HEK293 (cell line): Measurements from ENCODE around the gene IGF2R.

ENCODE experiments used
- CTCF ChIA-PET: fragments of 350-600 bp; formaldehyde crosslinking; extraction: SDS; loops from one replicate; lab custom pipeline; 2021; ENCODE audit warnings: antibody characterized with exemption; lab: Yijun Ruan, JAX
- POLR2A ChIA-PET: fragments of 300-600 bp; formaldehyde crosslinking; extraction: SDS; loops from one replicate; lab custom pipeline; 2020; ENCODE audit warnings: antibody characterized with exemption, inconsistent platforms; lab: Yijun Ruan, JAX
- H3K27ac ChIP-seq: fragments of 200-500 bp; sonication (Bioruptor generic); 2 replicates; pipeline ENCODE4 v1.5.1; 2014; ENCODE audit warnings: low read depth, low read length, control low read depth, inconsistent platforms; ENCODE audit errors: extremely low read depth
- H3K36me3 ChIP-seq, 2 experiments: fragments of 200-500 bp in 1 of 2; sonication (Bioruptor generic) in 1 of 2; 1 replicate in 1 of 2; 2 replicates in 1 of 2; pipeline ENCODE4 v1.5.1; 2014 to 2017; ENCODE audit warnings: inconsistent platforms in 2 of 2, low read length in 2 of 2; ENCODE audit not compliant: control insufficient read depth in 2 of 2, insufficient read depth in 1 of 2
- H3K4me1 ChIP-seq: fragments of 200-500 bp; sonication (Bioruptor generic); 2 replicates; pipeline ENCODE4 v1.5.1; 2014; ENCODE audit warnings: mild to moderate bottlenecking, low read length, inconsistent platforms; ENCODE audit not compliant: control insufficient read depth, insufficient read depth
- H3K4me3 ChIP-seq: 2 replicates; pipeline ENCODE4 v1.5.1; 2011; ENCODE audit warnings: low read depth, mild to moderate bottlenecking, control low read depth, low read length, moderate library complexity
- H3K9me3 ChIP-seq: fragments of 200-500 bp; sonication (Bioruptor generic); 2 replicates; pipeline ENCODE4 v1.5.1; 2014; ENCODE audit warnings: low read depth, low read length, inconsistent platforms; ENCODE audit not compliant: control insufficient read depth, insufficient read depth
- GLI4 ChIP-seq: fragments of 450-650 bp; formaldehyde crosslinking; IDR thresholded peaks from 2 replicates; pipeline ENCODE4 v1.5.1; 2016; ENCODE audit warnings: missing biosample characterization, missing genetic modification characterization
- HOXC10 ChIP-seq: sonication (generic); formaldehyde crosslinking; IDR thresholded peaks from 2 replicates; pipeline ENCODE4 v1.8.1; 2023; ENCODE audit warnings: mild to moderate bottlenecking, missing genetic modification reagents
- MYNN ChIP-seq: fragments of 450-650 bp; formaldehyde crosslinking; IDR thresholded peaks from 2 replicates; pipeline ENCODE4 v1.5.1; 2016; ENCODE audit warnings: missing biosample characterization, missing genetic modification characterization, borderline replicate concordance
- PRDM1 ChIP-seq: fragments of 450-650 bp; formaldehyde crosslinking; IDR thresholded peaks from 2 replicates; pipeline ENCODE4; 2016; ENCODE audit warnings: missing biosample characterization, missing genetic modification characterization
- YY2 ChIP-seq: fragments of 450-650 bp; formaldehyde crosslinking; IDR thresholded peaks from 2 replicates; pipeline ENCODE4 v1.5.1; 2016; ENCODE audit warnings: missing biosample characterization, missing genetic modification characterization
- ZEB2 ChIP-seq: fragments of 450-650 bp; formaldehyde crosslinking; IDR thresholded peaks from 2 replicates; pipeline ENCODE4 v1.5.1; 2016; ENCODE audit warnings: missing biosample characterization, missing genetic modification characterization
- ZIC2 ChIP-seq: fragments of 450-650 bp; formaldehyde crosslinking; IDR thresholded peaks from 2 replicates; pipeline ENCODE4 v1.5.1; 2016; ENCODE audit warnings: missing biosample characterization, missing genetic modification characterization
- ZNF202 ChIP-seq: fragments of 450-650 bp; formaldehyde crosslinking; IDR thresholded peaks from 2 replicates; pipeline ENCODE4 v1.5.1; 2016; ENCODE audit warnings: missing biosample characterization, missing genetic modification characterization, borderline replicate concordance
- ZNF266 ChIP-seq: fragments of 450-650 bp; formaldehyde crosslinking; IDR thresholded peaks from 2 replicates; pipeline ENCODE4 v1.5.1; 2016; ENCODE audit warnings: missing biosample characterization, missing genetic modification characterization, low read depth
- ZNF549 ChIP-seq: fragments of 450-650 bp; IDR thresholded peaks from 2 replicates; pipeline ENCODE4 v1.5.1; 2018; ENCODE audit warnings: missing biosample characterization, missing genetic modification characterization, mild to moderate bottlenecking, inconsistent platforms, moderate library complexity
- ZNF76 ChIP-seq: fragments of 450-650 bp; formaldehyde crosslinking; IDR thresholded peaks from 2 replicates; pipeline ENCODE4; 2016; ENCODE audit warnings: low read depth, missing biosample characterization, missing genetic modification characterization, borderline replicate concordance
- ZSCAN4 ChIP-seq: fragments of 450-650 bp; formaldehyde crosslinking; IDR thresholded peaks from 2 replicates; pipeline ENCODE4 v1.5.1; 2017; ENCODE audit warnings: missing biosample characterization, missing genetic modification characterization
- TF ChIP-seq, protein P1 (sequence below): fragments of 450-650 bp; formaldehyde crosslinking; optimal IDR thresholded peaks from 2 replicates; pipeline ENCODE3; 2016; ENCODE audit warnings: missing biosample characterization, mild to moderate bottlenecking, missing genetic modification characterization

Gene IGF2R

DNA sequence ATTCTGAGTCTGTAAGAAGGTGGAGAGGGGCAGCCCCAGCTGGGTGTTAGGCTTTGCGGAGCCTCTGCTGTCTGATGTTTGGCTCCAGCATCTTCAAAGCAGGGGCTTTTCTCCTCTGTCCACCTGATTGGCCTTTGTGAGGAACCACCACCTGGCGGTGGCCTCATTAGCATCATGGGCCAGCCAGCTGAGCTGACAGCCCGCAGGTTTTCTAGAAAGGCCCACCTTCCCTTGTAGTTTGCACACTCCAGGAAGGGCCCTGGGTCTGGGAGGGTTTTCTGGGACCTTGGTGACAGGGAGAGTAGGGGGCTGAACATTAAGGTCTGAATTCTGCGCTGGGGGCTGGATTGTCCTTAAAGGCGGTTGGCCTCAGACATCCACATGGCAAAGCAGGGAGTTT, 11.6 kb downstream of the IGF2R start:
- TF ChIP-seq HOXC10 (CRISPR knock-in tag) (no peak), ZSCAN4 (tag by site-specific recombination) (no peak), ZNF266 (tag by site-specific recombination) (no peak), YY2 (tag by site-specific recombination) (no peak)
- POLR2A ChIA-PET, result no interaction called here
- Histone ChIP-seq H3K27ac (no peak overlapping the region), H3K36me3 (no peaks in the 10 kb centered on the region), H3K4me3 (no peak overlapping the region), H3K4me1 (peaks cover 16% of the 10 kb centered on the region), H3K9me3 (no peaks in the 10 kb centered on the region)
- CTCF ChIA-PET, result no interaction called here

- TF ChIP-seq PRDM1 (tag by site-specific recombination), result peak; percentile 52; the same call in 1 of the 2 replicates
- 0 out of 2 replicates have a peak, but pooled peaks have one; percentile 51 for TF ChIP-seq MYNN (tag by site-specific recombination)
- TF ChIP-seq ZNF76 (tag by site-specific recombination), result no peak
- TF ChIP-seq GLI4 (tag by site-specific recombination), result no peak
- peak; percentile 84 for TF ChIP-seq ZSCAN4 (tag by site-specific recombination)
- 0 out of 2 replicates have a peak, but pooled peaks have one; percentile 9 for TF ChIP-seq ZIC2
- TF ChIP-seq, all 188 proteins: peak for 4
- Histone ChIP-seq H3K4me3 (no peak overlapping the region), H3K27ac (no peak overlapping the region), H3K9me3 (no peaks in the 10 kb centered on the region), H3K36me3 (no peaks in the 10 kb centered on the region), H3K4me1 (peaks cover 16% of the 10 kb centered on the region)
- CTCF ChIA-PET, result no interaction called here
- POLR2A ChIA-PET, result no interaction called here
These were observed 12.2 kb downstream of the IGF2R start for GRCh38 chr6:159981071-159981402.

DNA sequence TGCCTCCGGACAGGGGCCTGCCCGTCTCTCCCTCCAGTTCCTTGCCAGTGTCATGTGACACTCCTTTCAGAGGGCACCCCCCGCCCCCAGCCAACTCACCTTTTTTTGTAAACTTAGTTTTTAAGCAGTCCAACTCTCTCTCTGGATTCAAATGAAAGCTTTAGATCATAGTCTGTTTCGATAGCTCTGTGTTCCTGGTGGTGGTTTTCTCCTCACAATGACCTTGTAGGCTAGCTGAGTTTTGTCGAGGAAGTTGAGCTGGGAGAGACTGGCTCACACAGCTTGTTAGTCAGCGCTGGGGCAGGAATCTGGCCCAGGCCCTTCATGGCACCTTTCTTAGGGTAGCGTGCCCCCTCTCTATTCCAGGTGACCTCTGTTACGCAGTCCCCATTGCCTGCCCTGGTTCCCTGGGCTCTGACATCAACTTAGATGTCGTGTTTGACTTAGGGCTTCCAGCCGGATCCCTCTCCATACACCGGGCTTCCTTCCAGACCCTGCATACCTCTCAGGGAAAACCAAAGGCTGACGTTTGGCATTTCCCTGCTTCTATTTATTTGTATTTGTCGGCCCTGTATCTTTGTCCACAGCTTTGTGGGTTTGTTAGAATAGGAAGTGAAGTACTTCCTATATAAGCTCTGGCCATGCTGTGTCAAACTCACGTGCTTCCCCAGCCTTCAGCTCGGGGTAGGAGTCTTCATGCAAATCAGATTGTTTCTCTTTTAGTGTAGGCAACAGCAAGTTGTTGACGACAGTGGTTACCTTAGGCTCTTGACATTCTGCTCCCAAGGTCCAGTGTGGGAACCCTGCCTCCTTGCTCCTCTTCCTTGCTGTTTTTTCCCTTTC, 12.7 kb downstream of the IGF2R start:
- Histone ChIP-seq H3K9me3 (no peaks in the 10 kb centered on the region), H3K27ac (no peak overlapping the region), H3K4me3 (no peak overlapping the region), H3K36me3 (no peaks in the 10 kb centered on the region), H3K4me1 (peaks cover 16% of the 10 kb centered on the region)
- no peak for TF ChIP-seq ZNF549 (tag by site-specific recombination)
- TF ChIP-seq ZEB2, result no peak
- TF ChIP-seq, protein P1, sequence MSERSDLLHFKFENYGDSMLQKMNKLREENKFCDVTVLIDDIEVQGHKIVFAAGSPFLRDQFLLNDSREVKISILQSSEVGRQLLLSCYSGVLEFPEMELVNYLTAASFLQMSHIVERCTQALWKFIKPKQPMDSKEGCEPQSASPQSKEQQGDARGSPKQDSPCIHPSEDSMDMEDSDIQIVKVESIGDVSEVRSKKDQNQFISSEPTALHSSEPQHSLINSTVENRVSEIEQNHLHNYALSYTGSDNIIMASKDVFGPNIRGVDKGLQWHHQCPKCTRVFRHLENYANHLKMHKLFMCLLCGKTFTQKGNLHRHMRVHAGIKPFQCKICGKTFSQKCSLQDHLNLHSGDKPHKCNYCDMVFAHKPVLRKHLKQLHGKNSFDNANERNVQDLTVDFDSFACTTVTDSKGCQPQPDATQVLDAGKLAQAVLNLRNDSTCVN (tag by site-specific recombination), result no peak
- no peak for TF ChIP-seq ZNF202
- ChIA-PET POLR2A (no interaction called here), CTCF (interaction anchor here (0.6 to 0.7 kb wide), 2 partner anchors 59 to 844 kb away, joined by 3 to 4 read pairs; no protein-coding TSS in a partner anchor)
